ENCODE measurements around the gene PPM1B. TPM values are rescaled to one million over a fixed set of nuclear protein-coding genes. Genes with fewer than 3 reads are reported as not detected.

The PPM1B gene
- 10 to 100 TPM; 27.0 to 44.5 TPM for total RNA-seq

- peaks cover 15% of the 10 kb centered on the region for H3K4me1 ChIP-seq
- TF ChIP-seq POLR2A (IDR thresholded peaks at IDR 0.05) = peak; percentile 97 to 99 (median 99)
- TF ChIP-seq, protein P1, sequence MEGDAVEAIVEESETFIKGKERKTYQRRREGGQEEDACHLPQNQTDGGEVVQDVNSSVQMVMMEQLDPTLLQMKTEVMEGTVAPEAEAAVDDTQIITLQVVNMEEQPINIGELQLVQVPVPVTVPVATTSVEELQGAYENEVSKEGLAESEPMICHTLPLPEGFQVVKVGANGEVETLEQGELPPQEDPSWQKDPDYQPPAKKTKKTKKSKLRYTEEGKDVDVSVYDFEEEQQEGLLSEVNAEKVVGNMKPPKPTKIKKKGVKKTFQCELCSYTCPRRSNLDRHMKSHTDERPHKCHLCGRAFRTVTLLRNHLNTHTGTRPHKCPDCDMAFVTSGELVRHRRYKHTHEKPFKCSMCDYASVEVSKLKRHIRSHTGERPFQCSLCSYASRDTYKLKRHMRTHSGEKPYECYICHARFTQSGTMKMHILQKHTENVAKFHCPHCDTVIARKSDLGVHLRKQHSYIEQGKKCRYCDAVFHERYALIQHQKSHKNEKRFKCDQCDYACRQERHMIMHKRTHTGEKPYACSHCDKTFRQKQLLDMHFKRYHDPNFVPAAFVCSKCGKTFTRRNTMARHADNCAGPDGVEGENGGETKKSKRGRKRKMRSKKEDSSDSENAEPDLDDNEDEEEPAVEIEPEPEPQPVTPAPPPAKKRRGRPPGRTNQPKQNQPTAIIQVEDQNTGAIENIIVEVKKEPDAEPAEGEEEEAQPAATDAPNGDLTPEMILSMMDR (IDR thresholded peaks at IDR 0.05) = no peak
- no peaks in the 10 kb centered on the region for H3K27me3 ChIP-seq
- intact Hi-C loops (cut with DNase I) = no loop called here
- H3K27ac ChIP-seq = peak within 1 kb of the TSS; percentile 94 to 100 (median 98)
- no peaks in the 10 kb centered on the region for H3K36me3 ChIP-seq (replicated peaks in 1 of 2; ENCODE audit: insufficient read depth in 1 of 2, low read depth in 2 of 2)
- 0 to 1% methylated on average over 1 to 46 of the region's 49 CpGs for WGBS, 2 donors
- no peaks in the 10 kb centered on the region for H3K9me3 ChIP-seq
- ATAC-seq = no peak
- peak within 1 kb of the TSS; percentile 80 to 100 for H3K4me3 ChIP-seq
- peak in 3 of 4 donors; percentile 99 for DNase-seq
Measured at GRCh38 chr2:44168681-44169154, at the start of gene PPM1B. Gene PPM1B, plus strand, starts transcription at chr2:44168875. Its CDS starts 32,325 bp downstream, at chr2:44201200.

DNA sequence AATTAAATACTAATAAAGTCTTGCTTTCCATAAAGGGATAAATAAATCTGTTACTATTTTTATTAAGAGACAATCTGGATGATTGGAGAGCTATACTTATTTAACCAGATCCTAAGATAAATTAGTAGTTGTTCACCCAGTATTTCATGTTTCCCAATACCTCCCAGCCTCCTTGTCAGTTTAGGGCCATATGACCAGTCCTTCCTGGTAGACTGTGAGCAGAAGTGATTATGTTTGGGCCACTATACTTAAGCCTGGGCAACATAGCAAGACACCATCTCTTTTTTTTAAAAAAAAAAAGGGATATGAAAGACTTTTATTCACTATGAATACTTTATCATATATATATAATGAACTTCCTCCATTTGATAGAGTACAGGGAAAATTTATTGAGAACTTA, 48.8 kb upstream of the PPM1B start:
- no peaks in the 10 kb centered on the region for H3K4me1 ChIP-seq
- no peak for DNase-seq
- intact Hi-C loops (cut with DNase I) = no loop called here
- no peak overlapping the region for H3K27ac ChIP-seq
- no peak for ATAC-seq
- H3K4me3 ChIP-seq = no peak overlapping the region
- H3K36me3 ChIP-seq (replicated peaks in 1 of 2; ENCODE audit: insufficient read depth in 1 of 2, low read depth in 2 of 2) = no peaks in the 10 kb centered on the region
- H3K27me3 ChIP-seq = no peaks in the 10 kb centered on the region
- no peak for TF ChIP-seq POLR2A (IDR thresholded peaks at IDR 0.05)
- TF ChIP-seq, protein P1 (IDR thresholded peaks at IDR 0.05) = no peak
- H3K9me3 ChIP-seq = no peaks in the 10 kb centered on the region

DNA sequence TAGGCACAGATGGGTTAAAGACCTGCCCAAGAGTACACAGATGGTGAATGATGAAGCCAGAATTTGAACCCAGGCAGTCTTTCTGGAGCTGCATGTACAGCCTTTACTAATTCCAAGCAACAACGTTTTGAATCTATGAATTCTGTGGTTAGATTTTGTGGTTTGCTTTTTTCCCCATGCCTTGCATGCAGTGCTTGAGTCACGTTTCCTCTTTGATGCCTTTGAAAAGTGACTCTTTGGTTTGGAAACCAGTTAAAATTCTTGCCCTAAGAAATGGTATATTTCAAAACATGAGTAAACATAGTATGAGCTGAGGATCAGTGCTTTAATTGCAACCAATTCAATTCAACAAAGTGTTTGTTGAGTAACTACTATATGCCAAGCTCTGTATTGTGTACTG, 48.2 kb upstream of the PPM1B start:
- no peaks in the 10 kb centered on the region for H3K4me1 ChIP-seq
- no peaks in the 10 kb centered on the region for H3K9me3 ChIP-seq
- no peak overlapping the region for H3K4me3 ChIP-seq
- intact Hi-C loops (cut with DNase I) = no loop called here
- no peaks in the 10 kb centered on the region for H3K36me3 ChIP-seq (replicated peaks in 1 of 2; ENCODE audit: insufficient read depth in 1 of 2, low read depth in 2 of 2)
- ATAC-seq (no peak), DNase-seq (no peak)
- 45 to 54% methylated on average over 2 of the region's 2 CpGs for WGBS, 2 donors
- H3K27ac ChIP-seq = no peak overlapping the region
- no peaks in the 10 kb centered on the region for H3K27me3 ChIP-seq
- no peak for TF ChIP-seq POLR2A (IDR thresholded peaks at IDR 0.05)
- TF ChIP-seq, protein P1 (IDR thresholded peaks at IDR 0.05) = no peak

DNA sequence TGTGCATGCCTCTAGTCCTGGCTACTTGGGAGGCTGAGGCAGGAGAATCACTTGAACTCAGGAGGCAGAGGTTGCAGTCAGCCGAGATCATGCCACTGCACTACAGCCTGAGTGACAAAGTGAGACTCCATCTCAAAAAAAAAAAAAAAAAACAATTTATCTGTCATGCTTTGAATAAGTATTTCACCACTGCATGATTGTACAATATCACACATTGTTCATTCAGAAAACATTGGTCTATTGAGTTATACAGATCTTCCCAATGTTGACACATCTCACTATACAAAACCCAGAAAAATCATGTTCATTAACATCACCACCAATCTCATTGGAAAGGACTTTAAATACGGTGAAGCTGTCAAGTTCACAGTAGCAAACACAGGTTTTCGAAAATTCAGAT, 46.8 kb upstream of the PPM1B start:
- TF ChIP-seq POLR2A (IDR thresholded peaks at IDR 0.05) = no peak
- TF ChIP-seq, protein P1 (IDR thresholded peaks at IDR 0.05) = no peak
- DNase-seq (no peak), ATAC-seq (no peak)
- Histone ChIP-seq H3K36me3 (replicated peaks in 1 of 2; ENCODE audit: insufficient read depth in 1 of 2, low read depth in 2 of 2) (no peaks in the 10 kb centered on the region), H3K27me3 (no peaks in the 10 kb centered on the region), H3K9me3 (no peaks in the 10 kb centered on the region), H3K4me3 (no peak overlapping the region), H3K27ac (no peak overlapping the region), H3K4me1 (no peaks in the 10 kb centered on the region)
- intact Hi-C loops (cut with DNase I) = no loop called here
- 88 to 89% methylated on average over 3 of the region's 3 CpGs for WGBS, 2 donors

- Histone ChIP-seq H3K4me3 (no peak overlapping the region), H3K4me1 (no peaks in the 10 kb centered on the region), H3K27ac (no peak overlapping the region), H3K36me3 (replicated peaks in 1 of 2; ENCODE audit: insufficient read depth in 1 of 2, low read depth in 2 of 2) (no peaks in the 10 kb centered on the region), H3K9me3 (no peaks in the 10 kb centered on the region), H3K27me3 (no peaks in the 10 kb centered on the region)
- intact Hi-C loops (cut with DNase I) = no loop called here
- WGBS, 2 donors = 86 to 89% methylated on average over 5 of the region's 5 CpGs
- TF ChIP-seq, protein P1 (IDR thresholded peaks at IDR 0.05) = no peak
- no peak for TF ChIP-seq POLR2A (IDR thresholded peaks at IDR 0.05)
- DNase-seq = no peak
- no peak for ATAC-seq
Measured at GRCh38 chr2:44124500-44124899, 44.2 kb upstream of the PPM1B start.

Measured in body of pancreas (tissue), 4 donors.